Right cardiac atrium (tissue), 5 donors: ENCODE data around the gene FAP. TPM values are rescaled to one million over a fixed set of nuclear protein-coding genes. Genes with fewer than 3 reads are reported as not detected.

Experiments
- ATAC-seq, 2 donors: fragments of 200-7000 bp; cut with Tn5 transposase; one replicate each; pipeline versions ENCODE4 v1.8.0 to v1.9.1; 2020; ENCODE audit warnings: moderate library complexity in 2 of 2, mild to moderate bottlenecking in 1 of 2
- DNase-seq, 3 donors: peaks; one replicate each; pipeline ENCODE4 v3.0.0-alpha.2; 2020
- H3K27ac ChIP-seq: one replicate; pipeline ENCODE4 v1.5.1; 2013; ENCODE audit warnings: mild to moderate bottlenecking, low read length, control low read depth, moderate library complexity
- H3K27me3 ChIP-seq: one replicate; pipeline ENCODE4 v1.6.1; 2013; ENCODE audit not compliant: control insufficient read depth, insufficient read depth
- H3K4me1 ChIP-seq: one replicate; pipeline ENCODE4 v1.6.1; 2013; ENCODE audit warnings: low read length; ENCODE audit not compliant: control insufficient read depth, insufficient read depth
- H3K4me3 ChIP-seq: one replicate; pipeline ENCODE4 v1.5.1; 2013; ENCODE audit warnings: low read length, control low read depth
- H3K9me3 ChIP-seq: one replicate; pipeline ENCODE4 v1.6.1; 2013; ENCODE audit warnings: low read length; ENCODE audit not compliant: control insufficient read depth
- WGBS: extraction: QIAGEN DNeasy Blood & Tissue Kit; methylation state at CpG from one replicate; pipeline ENCODE4 v1.1.7; 2013; 5-methylcytosine and 5-hydroxymethylcytosine counted together
- intact Hi-C, 4 donors: fragments of 100-400 bp; cut with DNase I; formaldehyde crosslinking; loops; one replicate each; pipeline versions ENCODE4 v1.11.0 to v1.14.0; 2022 to 2023
- polyA plus RNA-seq: library from polyadenylated mRNA; stranded (reverse); fragments of 200-250 nt; gene quantifications from one replicate; pipeline ENCODE4 v1.2.3, GENCODE V29; 2013
- total RNA-seq, 4 donors: library from RNA; stranded (reverse); fragmentation: NEBNext Ultra II Directional; extraction: Animal tissue kit (Norgen Biotek cat#: 25700); gene quantifications; one replicate each; pipeline ENCODE4 v1.2.1, GENCODE V29; 2021
- donor health status: healthy with polysubstance abuse.
- donor health status: DM: no; HTN: yes; CAD: no.
- donor health status: DM: no; HTN: no; CAD: no.
- donor health status: DM: no; HTN: yes; CAD: no; lungs with severe emphysema.
- donor health status: DM: yes; HTN: yes; CAD: no.

The FAP gene
- total and polyA plus RNA-seq, 5 donors = 0.29 to 0.97 (median 0.43) TPM

DNA sequence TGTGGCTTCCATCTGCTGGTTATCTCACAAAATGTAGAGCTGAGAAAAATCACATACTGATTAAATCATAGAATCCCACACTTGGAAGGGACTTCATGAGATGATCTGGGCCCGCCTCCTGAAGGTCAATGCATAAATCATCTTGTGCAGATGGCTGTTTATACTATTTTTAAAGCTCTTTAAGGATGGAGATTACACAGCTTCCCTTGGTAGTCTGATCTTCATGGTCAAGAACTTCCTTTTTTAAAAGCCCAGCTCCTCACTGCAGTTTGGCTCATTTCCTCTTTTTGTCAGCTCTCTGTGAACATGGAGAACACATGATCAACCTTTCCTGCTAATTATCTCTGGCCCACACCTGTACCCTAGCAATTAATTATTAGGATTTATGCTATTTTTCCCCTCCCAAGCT lies 117.1 kb downstream of the FAP start:
- Histone ChIP-seq H3K4me3 (no peak overlapping the region), H3K4me1 (no peaks in the 10 kb centered on the region), H3K27ac (no peak overlapping the region), H3K9me3 (no peaks in the 10 kb centered on the region), H3K27me3 (no peaks in the 10 kb centered on the region)
- ATAC-seq = no peak
- no peak for DNase-seq
- 50% methylated on average over 1 of the region's 1 CpG for WGBS
- intact Hi-C loops = loop anchor here in 1 of 4 donors (2.0 kb wide), 1 partner anchor 117 kb away; no protein-coding TSS in a partner anchor

DNA sequence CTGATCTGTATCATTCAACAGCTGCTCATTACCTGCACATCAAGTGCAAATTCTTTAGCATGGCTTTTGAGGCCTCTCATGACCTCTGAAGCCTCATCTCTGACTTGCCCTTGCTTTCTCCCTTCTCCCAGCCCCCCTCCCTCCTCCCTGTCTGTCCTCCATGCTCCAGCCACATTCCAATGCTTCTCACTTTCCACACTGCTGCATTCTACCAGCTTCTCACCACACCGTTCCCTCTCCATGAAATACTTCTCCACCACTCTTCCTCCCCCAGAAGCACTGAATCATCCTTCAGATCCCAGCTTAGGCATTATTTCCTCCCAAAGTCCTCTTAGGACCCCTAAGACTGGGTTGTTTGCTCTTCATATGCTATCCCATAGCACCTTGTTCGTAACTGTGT lies 118.1 kb downstream of the FAP start:
- no peak for ATAC-seq
- H3K4me3 ChIP-seq = no peak overlapping the region
- no peaks in the 10 kb centered on the region for H3K9me3 ChIP-seq
- no peaks in the 10 kb centered on the region for H3K27me3 ChIP-seq
- H3K27ac ChIP-seq = no peak overlapping the region
- 79% methylated on average over 2 of the region's 2 CpGs for WGBS
- no peaks in the 10 kb centered on the region for H3K4me1 ChIP-seq
- intact Hi-C loops = no loop called here
- no peak for DNase-seq

- ATAC-seq = peak; percentile 26 to 50
- Histone ChIP-seq H3K4me1 (peaks cover 2% of the 10 kb centered on the region), H3K27me3 (no peaks in the 10 kb centered on the region), H3K9me3 (no peaks in the 10 kb centered on the region), H3K27ac (no peak overlapping the region), H3K4me3 (no peak overlapping the region)
- 27% methylated on average over 9 of the region's 9 CpGs for WGBS
- DNase-seq = no peak
- intact Hi-C loops = loop anchor here in 3 of 4 donors (5.0 kb wide), 1 partner anchor 117 kb away; no protein-coding TSS in a partner anchor
Observed at GRCh38 chr2:162123806-162124758, 119.2 kb downstream of the FAP start.

Other genes with a start within 250 kb of the FAP start
- gene DPP4, start 169.2 kb downstream of the FAP start, total RNA-seq = under 1 TPM; 0.54 to 0.77 (median 0.59) TPM
- gene DPP4, start 169.2 kb downstream of the FAP start, polyA plus RNA-seq = 0.52 TPM
- gene GCG, start 91.2 kb downstream of the FAP start, total RNA-seq = not detected
- not detected for gene GCG, start 91.2 kb downstream of the FAP start, polyA plus RNA-seq
- gene IFIH1, start 75.2 kb upstream of the FAP start, total RNA-seq = 10 to 100 TPM in 2 of 4 donors, 1 to 10 TPM in 2; 8.1 to 11.8 (median 10.0) TPM
- gene IFIH1, start 75.2 kb upstream of the FAP start, polyA plus RNA-seq = 6.6 TPM
- 10 to 100 TPM in 3 of 4 donors, 1 to 10 TPM in 1; 9.9 to 13.7 (median 13.2) TPM for gene GCA, start 100.7 kb upstream of the FAP start, total RNA-seq
- 7.7 TPM for gene GCA, start 100.7 kb upstream of the FAP start, polyA plus RNA-seq